HEK293 (cell line): ENCODE data around the gene UBXN6.
A peak's percentile ranks its signal among the peaks of the same experiment; 100 is the strongest.

Experiments
- CTCF ChIA-PET: fragments of 350-600 bp; formaldehyde crosslinking; extraction: SDS; loops from one replicate; lab custom pipeline; 2021; ENCODE audit warnings: antibody characterized with exemption; lab: Yijun Ruan, JAX
- POLR2A ChIA-PET: fragments of 300-600 bp; formaldehyde crosslinking; extraction: SDS; loops from one replicate; lab custom pipeline; 2020; ENCODE audit warnings: antibody characterized with exemption, inconsistent platforms; lab: Yijun Ruan, JAX
- H3K27ac ChIP-seq: fragments of 200-500 bp; sonication (Bioruptor generic); 2 replicates; pipeline ENCODE4 v1.5.1; 2014; ENCODE audit warnings: low read depth, low read length, control low read depth, inconsistent platforms; ENCODE audit errors: extremely low read depth
- H3K36me3 ChIP-seq, 2 experiments: fragments of 200-500 bp in 1 of 2; sonication (Bioruptor generic) in 1 of 2; 1 replicate in 1 of 2; 2 replicates in 1 of 2; pipeline ENCODE4 v1.5.1; 2014 to 2017; ENCODE audit warnings: inconsistent platforms in 2 of 2, low read length in 2 of 2; ENCODE audit not compliant: control insufficient read depth in 2 of 2, insufficient read depth in 1 of 2
- H3K4me1 ChIP-seq: fragments of 200-500 bp; sonication (Bioruptor generic); 2 replicates; pipeline ENCODE4 v1.5.1; 2014; ENCODE audit warnings: mild to moderate bottlenecking, low read length, inconsistent platforms; ENCODE audit not compliant: control insufficient read depth, insufficient read depth
- H3K4me3 ChIP-seq: 2 replicates; pipeline ENCODE4 v1.5.1; 2011; ENCODE audit warnings: low read depth, mild to moderate bottlenecking, control low read depth, low read length, moderate library complexity
- H3K9me3 ChIP-seq: fragments of 200-500 bp; sonication (Bioruptor generic); 2 replicates; pipeline ENCODE4 v1.5.1; 2014; ENCODE audit warnings: low read depth, low read length, inconsistent platforms; ENCODE audit not compliant: control insufficient read depth, insufficient read depth
- EGR2 ChIP-seq: fragments of 450-650 bp; formaldehyde crosslinking; IDR thresholded peaks from 2 replicates; pipeline ENCODE4 v1.5.1; 2016; ENCODE audit warnings: low read depth, missing biosample characterization, missing genetic modification characterization
- KLF16 ChIP-seq: fragments of 450-650 bp; formaldehyde crosslinking; IDR thresholded peaks from 2 replicates; pipeline ENCODE4 v1.5.1; 2017; ENCODE audit warnings: missing biosample characterization, missing genetic modification characterization
- MZF1 ChIP-seq: fragments of 450-650 bp; formaldehyde crosslinking; IDR thresholded peaks from 2 replicates; pipeline ENCODE4 v1.5.1; 2017; ENCODE audit warnings: missing biosample characterization, missing genetic modification characterization, borderline replicate concordance
- OSR2 ChIP-seq: fragments of 450-650 bp; formaldehyde crosslinking; IDR thresholded peaks from 2 replicates; pipeline ENCODE4 v1.5.1; 2016; ENCODE audit warnings: missing biosample characterization, missing genetic modification characterization
- PRDM1 ChIP-seq: fragments of 450-650 bp; formaldehyde crosslinking; IDR thresholded peaks from 2 replicates; pipeline ENCODE4; 2016; ENCODE audit warnings: missing biosample characterization, missing genetic modification characterization
- SCRT2 ChIP-seq: fragments of 450-650 bp; formaldehyde crosslinking; IDR thresholded peaks from 2 replicates; pipeline ENCODE4 v1.5.1; 2016; ENCODE audit warnings: missing biosample characterization, missing genetic modification characterization
- ZEB2 ChIP-seq: fragments of 450-650 bp; formaldehyde crosslinking; IDR thresholded peaks from 2 replicates; pipeline ENCODE4 v1.5.1; 2016; ENCODE audit warnings: missing biosample characterization, missing genetic modification characterization
- ZFHX2 ChIP-seq: fragments of 450-650 bp; formaldehyde crosslinking; conservative IDR thresholded peaks from 2 replicates; pipeline ENCODE4 v1.5.1; 2016; ENCODE audit warnings: missing biosample characterization, missing genetic modification characterization
- ZFP69B ChIP-seq: fragments of 450-650 bp; formaldehyde crosslinking; IDR thresholded peaks from 2 replicates; pipeline ENCODE4 v1.5.1; 2016; ENCODE audit warnings: missing biosample characterization, missing genetic modification characterization
- ZNF132 ChIP-seq: fragments of 450-650 bp; formaldehyde crosslinking; IDR thresholded peaks from 2 replicates; pipeline ENCODE4 v1.5.1; 2017; ENCODE audit warnings: missing biosample characterization, missing genetic modification characterization, borderline replicate concordance
- ZNF146 ChIP-seq: fragments of 450-650 bp; formaldehyde crosslinking; IDR thresholded peaks from 2 replicates; pipeline ENCODE4 v1.5.1; 2016; ENCODE audit warnings: missing biosample characterization, missing genetic modification characterization
- ZNF473 ChIP-seq: fragments of 450-650 bp; formaldehyde crosslinking; IDR thresholded peaks from 2 replicates; pipeline ENCODE4 v1.5.1; 2017; ENCODE audit warnings: missing biosample characterization, missing genetic modification characterization
- ZNF501 ChIP-seq: fragments of 450-650 bp; formaldehyde crosslinking; IDR thresholded peaks from 2 replicates; pipeline ENCODE4 v1.5.1; 2016; ENCODE audit warnings: missing biosample characterization, missing genetic modification characterization
- ZNF529 ChIP-seq: fragments of 450-650 bp; formaldehyde crosslinking; IDR thresholded peaks from 2 replicates; pipeline ENCODE4 v1.5.1; 2017; ENCODE audit warnings: missing genetic modification characterization, missing biosample characterization; ENCODE audit not compliant: insufficient replicate concordance
- ZNF558 ChIP-seq: fragments of 450-650 bp; formaldehyde crosslinking; IDR thresholded peaks from 2 replicates; pipeline ENCODE4 v1.5.1; 2016; ENCODE audit warnings: missing biosample characterization, missing genetic modification characterization
- ZNF585B ChIP-seq: fragments of 450-650 bp; formaldehyde crosslinking; IDR thresholded peaks from 2 replicates; pipeline ENCODE4 v1.5.1; 2016; ENCODE audit warnings: missing biosample characterization, missing genetic modification characterization
- ZNF600 ChIP-seq: fragments of 450-650 bp; formaldehyde crosslinking; IDR thresholded peaks from 2 replicates; pipeline ENCODE4 v1.5.1; 2016; ENCODE audit warnings: missing biosample characterization, missing genetic modification characterization
- ZNF621 ChIP-seq: fragments of 450-650 bp; formaldehyde crosslinking; IDR thresholded peaks from 2 replicates; pipeline ENCODE4 v1.5.1; 2017; ENCODE audit warnings: missing biosample characterization, missing genetic modification characterization
- ZNF658 ChIP-seq: fragments of 450-650 bp; formaldehyde crosslinking; IDR thresholded peaks from 2 replicates; pipeline ENCODE4; 2016; ENCODE audit warnings: missing biosample characterization, missing genetic modification characterization
- ZNF701 ChIP-seq: fragments of 450-650 bp; formaldehyde crosslinking; IDR thresholded peaks from 2 replicates; pipeline ENCODE4 v1.5.1; 2016; ENCODE audit warnings: missing biosample characterization, missing genetic modification characterization
- TF ChIP-seq, protein P1 (sequence below): IDR thresholded peaks from 2 replicates; pipeline ENCODE4 v1.6.1; 2011; ENCODE audit warnings: mild to moderate bottlenecking, low read depth, low read length, borderline replicate concordance

Gene UBXN6

DNA sequence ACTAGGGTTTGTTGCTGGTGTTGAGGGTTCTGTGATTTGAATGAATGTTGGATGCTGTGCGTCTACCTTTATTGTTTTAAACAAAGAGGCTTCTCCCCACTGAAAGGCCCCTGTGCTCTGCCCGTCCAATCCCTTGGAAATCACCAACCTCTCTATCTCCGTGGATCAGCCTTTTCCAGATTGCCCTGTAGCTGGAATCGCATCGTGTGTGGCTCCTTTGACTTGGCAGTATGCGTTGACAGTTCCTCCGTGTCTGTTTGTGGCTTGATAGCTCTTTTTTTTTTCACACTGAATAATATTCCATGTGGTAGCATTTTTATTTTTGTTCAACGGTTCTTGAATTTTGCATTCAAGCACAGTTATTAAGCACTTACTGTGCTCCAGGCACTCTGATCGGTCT is 23.2 kb downstream of the UBXN6 start:
- CTCF ChIA-PET = interaction anchor here (0.6 to 1.2 kb wide), 2 partner anchors 34 to 101 kb away, joined by 3 to 5 read pairs; partner anchors contain the start of gene PLIN5
- no peaks in the 10 kb centered on the region for H3K9me3 ChIP-seq
- POLR2A ChIA-PET = no interaction called here
- H3K27ac ChIP-seq = no peak overlapping the region
- H3K4me3 ChIP-seq = no peak overlapping the region
- no peaks in the 10 kb centered on the region for H3K4me1 ChIP-seq
- no peak for TF ChIP-seq ZNF529 (tag by site-specific recombination)
- no peak for TF ChIP-seq ZNF658 (tag by site-specific recombination)
- no peak for TF ChIP-seq ZNF585B (tag by site-specific recombination)
- TF ChIP-seq ZNF600 (tag by site-specific recombination) = no peak
- no peak for TF ChIP-seq KLF16 (tag by site-specific recombination)
- no peak for TF ChIP-seq ZEB2 (tag by site-specific recombination)
- TF ChIP-seq, protein P1, sequence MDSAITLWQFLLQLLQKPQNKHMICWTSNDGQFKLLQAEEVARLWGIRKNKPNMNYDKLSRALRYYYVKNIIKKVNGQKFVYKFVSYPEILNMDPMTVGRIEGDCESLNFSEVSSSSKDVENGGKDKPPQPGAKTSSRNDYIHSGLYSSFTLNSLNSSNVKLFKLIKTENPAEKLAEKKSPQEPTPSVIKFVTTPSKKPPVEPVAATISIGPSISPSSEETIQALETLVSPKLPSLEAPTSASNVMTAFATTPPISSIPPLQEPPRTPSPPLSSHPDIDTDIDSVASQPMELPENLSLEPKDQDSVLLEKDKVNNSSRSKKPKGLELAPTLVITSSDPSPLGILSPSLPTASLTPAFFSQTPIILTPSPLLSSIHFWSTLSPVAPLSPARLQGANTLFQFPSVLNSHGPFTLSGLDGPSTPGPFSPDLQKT = no peak
- no peak for TF ChIP-seq ZNF558 (tag by site-specific recombination)
- TF ChIP-seq, all 188 proteins: peak for 0
- H3K36me3 ChIP-seq = peaks cover 64 to 95% of the 10 kb centered on the region in 2 experiments; a peak in 2 of 3 replicates

DNA sequence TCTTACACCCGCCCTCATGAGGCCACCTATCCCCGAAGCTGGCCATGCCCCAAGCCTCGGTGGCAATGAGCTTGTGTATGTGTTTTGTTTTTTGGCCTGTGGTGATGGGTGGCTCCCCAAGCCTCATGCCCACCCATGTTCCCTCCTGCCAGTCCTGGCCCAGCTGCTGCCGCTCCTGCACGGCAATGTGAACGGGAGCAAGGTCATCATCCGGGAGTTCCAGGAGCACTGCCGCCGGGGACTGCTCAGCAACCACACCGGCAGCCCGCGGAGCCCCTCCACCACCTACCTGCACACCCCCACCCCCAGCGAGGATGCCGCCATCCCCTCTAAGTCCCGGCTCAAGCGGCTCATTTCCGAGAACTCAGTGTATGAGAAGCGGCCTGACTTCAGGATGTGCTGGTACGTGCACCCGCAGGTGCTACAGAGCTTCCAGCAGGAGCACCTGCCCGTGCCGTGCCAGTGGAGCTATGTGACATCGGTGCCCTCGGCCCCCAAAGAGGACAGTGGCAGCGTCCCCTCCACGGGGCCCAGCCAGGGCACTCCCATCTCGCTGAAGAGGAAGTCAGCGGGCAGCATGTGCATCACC is 24.6 kb downstream of the UBXN6 start:
- Histone ChIP-seq H3K4me1 (no peaks in the 10 kb centered on the region), H3K9me3 (no peaks in the 10 kb centered on the region)
- TF ChIP-seq PRDM1 (tag by site-specific recombination) (no peak), ZNF132 (tag by site-specific recombination) (no peak), MZF1 (tag by site-specific recombination) (no peak), ZNF701 (no peak), OSR2 (tag by site-specific recombination) (no peak)
- TF ChIP-seq, all 188 proteins: peak for 0
- ChIA-PET CTCF (no interaction called here), POLR2A (no interaction called here)
- peaks cover 59 to 94% of the 10 kb centered on the region in 2 experiments; a peak in 2 of 3 replicates for H3K36me3 ChIP-seq
- H3K4me3 ChIP-seq = no peak overlapping the region
- H3K27ac ChIP-seq = no peak overlapping the region

DNA sequence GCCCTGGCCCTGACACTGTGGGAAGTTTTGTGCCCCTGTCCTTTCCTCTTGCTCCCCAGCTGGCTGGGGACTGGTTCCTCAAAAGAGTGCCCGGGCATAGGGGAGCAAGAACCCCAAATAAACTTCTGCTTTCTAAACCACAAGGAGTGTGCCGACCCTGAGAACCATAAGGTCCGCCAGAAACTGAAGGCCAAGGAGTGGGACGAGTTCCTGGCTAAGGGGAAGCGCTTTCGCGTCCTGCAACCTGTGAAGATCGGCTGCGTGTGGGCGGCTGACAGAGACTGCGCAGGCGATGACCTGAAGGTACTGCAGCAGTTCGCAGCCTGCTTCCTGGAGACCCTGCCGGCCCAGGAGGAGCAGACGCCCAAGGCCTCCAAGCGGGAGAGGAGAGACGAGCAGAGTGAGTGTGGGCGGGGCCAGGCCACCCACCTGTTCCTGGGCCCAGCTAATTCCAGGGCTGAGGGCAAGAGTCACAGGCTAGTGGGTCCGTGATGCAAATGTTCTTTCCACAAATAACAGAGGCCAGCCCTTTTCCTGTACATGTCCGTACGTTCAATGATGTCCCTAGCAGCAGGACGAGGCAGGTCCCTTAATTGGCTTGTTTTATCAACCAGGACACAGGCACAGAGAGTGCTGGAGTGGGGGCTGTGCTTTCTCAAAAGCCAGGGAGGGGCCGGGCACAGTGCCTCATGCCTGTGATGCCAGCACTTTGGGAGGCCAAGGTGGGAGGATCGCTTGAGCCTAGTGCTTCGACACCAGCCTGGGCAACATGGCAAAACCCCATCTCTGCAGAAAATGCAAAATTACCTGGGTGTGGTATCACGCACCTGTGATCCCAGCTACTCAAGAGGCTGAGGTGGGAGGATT is 25.6 kb downstream of the UBXN6 start:
- Histone ChIP-seq H3K4me1 (no peaks in the 10 kb centered on the region), H3K36me3 (peaks cover 54 to 87% of the 10 kb centered on the region in 2 experiments; a peak in 2 of 3 replicates), H3K4me3 (no peak overlapping the region), H3K27ac (no peak overlapping the region), H3K9me3 (no peaks in the 10 kb centered on the region)
- TF ChIP-seq SCRT2 (tag by site-specific recombination) = peak; percentile 63
- no peak for TF ChIP-seq ZNF473 (tag by site-specific recombination)
- no peak for TF ChIP-seq ZNF501 (tag by site-specific recombination)
- TF ChIP-seq EGR2 = peak; percentile 72
- no peak for TF ChIP-seq ZFP69B (tag by site-specific recombination)
- no peak for TF ChIP-seq ZNF146 (tag by site-specific recombination)
- TF ChIP-seq ZNF621 (tag by site-specific recombination) = no peak
- peak; percentile 74 for TF ChIP-seq ZFHX2 (tag by site-specific recombination)
- POLR2A ChIA-PET = no interaction called here
- CTCF ChIA-PET = interaction anchor here (0.6 kb wide), 1 partner anchor 56 kb away, joined by 3 read pairs; no protein-coding TSS in a partner anchor
